Measurements from ENCODE around the gene HEXIM2. TPM values are rescaled to one million over a fixed set of nuclear protein-coding genes. Genes with fewer than 3 reads are reported as not detected.

HEXIM2 gene
- total and polyA plus RNA-seq, 3 experiments from 2014 or later: 4.0 to 9.3 (median 7.7) TPM

DNA sequence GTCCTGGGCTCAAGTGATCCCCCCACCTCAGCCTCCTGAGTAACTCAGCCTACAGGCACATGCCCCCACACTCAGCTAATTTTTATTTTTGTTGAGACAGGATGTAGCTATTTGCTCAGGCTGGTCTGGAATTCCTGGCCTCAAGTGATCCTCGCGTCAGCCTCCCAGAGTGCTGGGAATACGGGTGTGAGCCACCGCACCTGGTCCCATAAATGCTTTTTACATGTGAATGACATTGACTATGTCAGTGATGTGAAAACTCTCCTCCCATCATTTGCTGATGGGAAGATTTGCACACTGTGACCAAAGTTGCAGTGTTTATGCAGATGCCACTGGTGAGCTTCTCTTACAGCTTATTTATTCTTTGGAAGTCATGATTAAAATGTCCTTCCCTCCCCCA is 44.3 kb upstream of the HEXIM2 start:
- Mint-ChIP-seq H3K27me3 (peaks cover 0 to 3% of the 10 kb centered on the region in 2 donors), H3K4me3 (no peak overlapping the region), H3K27ac (no peak overlapping the region), H3K9me3 (no peaks in the 10 kb centered on the region), H3K4me1 (no peaks in the 10 kb centered on the region), H3K36me3 (no peaks in the 10 kb centered on the region)
- CTCF ChIA-PET: interaction anchor here (1.2 to 1.7 kb wide), 2 partner anchors 18 kb away, joined by 4 to 5 read pairs; partner anchors contain the start of gene ACBD4
- no peaks in the 10 kb centered on the region for H3K36me3 ChIP-seq (ENCODE audit: insufficient read depth, low read length)
- no peak overlapping the region for H3K4me3 ChIP-seq (ENCODE audit: low read length)
- no peaks in the 10 kb centered on the region for H3K4me1 ChIP-seq (ENCODE audit: insufficient read depth, low read length)
- no peaks in the 10 kb centered on the region for H3K9me3 ChIP-seq (ENCODE audit: low read length)
- no peak for DNase-seq
- H3K27ac ChIP-seq (ENCODE audit: low read depth, low read length): no peak overlapping the region
- POLR2A ChIA-PET: no interaction called here
- H3K27me3 ChIP-seq (ENCODE audit: insufficient read depth, low read length, poor library complexity, severe bottlenecking): no peaks in the 10 kb centered on the region

- no peaks in the 10 kb centered on the region for H3K9me3 Mint-ChIP-seq
- no peak overlapping the region for H3K27ac Mint-ChIP-seq
- no peaks in the 10 kb centered on the region for H3K36me3 Mint-ChIP-seq
- no peaks in the 10 kb centered on the region for H3K4me1 ChIP-seq (ENCODE audit: insufficient read depth, low read length)
- POLR2A ChIA-PET: interaction anchor here (0.5 kb wide), 1 partner anchor 234 kb away, joined by 3 read pairs; no protein-coding TSS in a partner anchor
- CTCF ChIA-PET: interaction anchor here (0.7 to 1.7 kb wide), 3 partner anchors 18 to 30 kb away, joined by 3 to 5 read pairs (median 4); partner anchors contain the start of genes ACBD4 and HEXIM1
- peaks cover 0 to 3% of the 10 kb centered on the region in 2 donors for H3K27me3 Mint-ChIP-seq
- H3K27me3 ChIP-seq (ENCODE audit: insufficient read depth, low read length, poor library complexity, severe bottlenecking): no peaks in the 10 kb centered on the region
- H3K27ac ChIP-seq (ENCODE audit: low read depth, low read length): no peak overlapping the region
- H3K4me3 Mint-ChIP-seq: no peak overlapping the region
- H3K9me3 ChIP-seq (ENCODE audit: low read length): no peaks in the 10 kb centered on the region
- H3K4me1 Mint-ChIP-seq: no peaks in the 10 kb centered on the region
- no peak for DNase-seq
- H3K36me3 ChIP-seq (ENCODE audit: insufficient read depth, low read length): no peaks in the 10 kb centered on the region
- H3K4me3 ChIP-seq (ENCODE audit: low read length): no peak overlapping the region
Observed at GRCh38 chr17:45117848-45118646, 43.6 kb upstream of the HEXIM2 start.

GRCh38 chr17:45118691-45119090 is 43.0 kb upstream of the HEXIM2 start:
- Histone ChIP-seq H3K36me3 (ENCODE audit: insufficient read depth, low read length) (no peaks in the 10 kb centered on the region), H3K27me3 (ENCODE audit: insufficient read depth, low read length, poor library complexity, severe bottlenecking) (no peaks in the 10 kb centered on the region), H3K9me3 (ENCODE audit: low read length) (no peaks in the 10 kb centered on the region), H3K27ac (ENCODE audit: low read depth, low read length) (no peak overlapping the region), H3K4me3 (ENCODE audit: low read length) (no peak overlapping the region), H3K4me1 (ENCODE audit: insufficient read depth, low read length) (no peaks in the 10 kb centered on the region)
- ChIA-PET POLR2A (no interaction called here), CTCF (interaction anchor here (0.6 to 1.9 kb wide), 3 partner anchors 29 to 114 kb away, joined by 3 to 4 read pairs (median 3); partner anchors contain the start of gene HEXIM1)
- no peak overlapping the region for H3K4me3 Mint-ChIP-seq
- peaks cover 0 to 3% of the 10 kb centered on the region in 2 donors for H3K27me3 Mint-ChIP-seq
- no peaks in the 10 kb centered on the region for H3K9me3 Mint-ChIP-seq
- no peak overlapping the region for H3K27ac Mint-ChIP-seq
- H3K36me3 Mint-ChIP-seq: no peaks in the 10 kb centered on the region
- H3K4me1 Mint-ChIP-seq: peaks cover 0 to 3% (median 0%) of the 10 kb centered on the region in 3 donors
- no peak for DNase-seq

GRCh38 chr17:45119964-45120363 is 41.7 kb upstream of the HEXIM2 start:
- Mint-ChIP-seq H3K27me3 (peaks cover 0 to 3% of the 10 kb centered on the region in 2 donors), H3K4me3 (no peak overlapping the region), H3K36me3 (no peaks in the 10 kb centered on the region), H3K4me1 (peaks cover 0 to 3% (median 0%) of the 10 kb centered on the region in 3 donors), H3K27ac (no peak overlapping the region), H3K9me3 (no peaks in the 10 kb centered on the region)
- ChIA-PET POLR2A (no interaction called here), CTCF (interaction anchor here (1.9 to 2.3 kb wide), 2 partner anchors 15 to 78 kb away, joined by 4 to 11 read pairs; partner anchors contain the start of gene ACBD4)
- no peak for DNase-seq
- Histone ChIP-seq H3K36me3 (ENCODE audit: insufficient read depth, low read length) (no peaks in the 10 kb centered on the region), H3K9me3 (ENCODE audit: low read length) (no peaks in the 10 kb centered on the region), H3K27ac (ENCODE audit: low read depth, low read length) (no peak overlapping the region), H3K4me1 (ENCODE audit: insufficient read depth, low read length) (no peaks in the 10 kb centered on the region), H3K4me3 (ENCODE audit: low read length) (no peak overlapping the region), H3K27me3 (ENCODE audit: insufficient read depth, low read length, poor library complexity, severe bottlenecking) (no peaks in the 10 kb centered on the region)

- H3K36me3 Mint-ChIP-seq: no peaks in the 10 kb centered on the region
- H3K9me3 ChIP-seq (ENCODE audit: low read length): no peaks in the 10 kb centered on the region
- H3K27ac Mint-ChIP-seq: peak overlapping the region in 1 of 8 donors; percentile 70
- H3K27me3 Mint-ChIP-seq: peaks cover 0 to 3% of the 10 kb centered on the region in 2 donors
- ChIA-PET POLR2A (no interaction called here), CTCF (interaction anchor here (1.9 to 2.3 kb wide), 2 partner anchors 15 to 77 kb away, joined by 4 to 11 read pairs; partner anchors contain the start of gene ACBD4)
- no peak overlapping the region for H3K4me3 ChIP-seq (ENCODE audit: low read length)
- H3K36me3 ChIP-seq (ENCODE audit: insufficient read depth, low read length): no peaks in the 10 kb centered on the region
- DNase-seq: no peak
- no peaks in the 10 kb centered on the region for H3K27me3 ChIP-seq (ENCODE audit: insufficient read depth, low read length, poor library complexity, severe bottlenecking)
- no peaks in the 10 kb centered on the region for H3K9me3 Mint-ChIP-seq
- no peaks in the 10 kb centered on the region for H3K4me1 ChIP-seq (ENCODE audit: insufficient read depth, low read length)
- no peak overlapping the region for H3K4me3 Mint-ChIP-seq
- H3K4me1 Mint-ChIP-seq: peaks cover 0 to 3% (median 0%) of the 10 kb centered on the region in 3 donors
- no peak overlapping the region for H3K27ac ChIP-seq (ENCODE audit: low read depth, low read length)
Observed at GRCh38 chr17:45120558-45120957, 41.1 kb upstream of the HEXIM2 start.

- Mint-ChIP-seq H3K4me1 (peaks cover 0 to 3% (median 0%) of the 10 kb centered on the region in 3 donors), H3K27ac (no peak overlapping the region), H3K36me3 (no peaks in the 10 kb centered on the region), H3K27me3 (peaks cover 0 to 3% of the 10 kb centered on the region in 2 donors), H3K4me3 (no peak overlapping the region), H3K9me3 (no peaks in the 10 kb centered on the region)
- no peak for DNase-seq
- Histone ChIP-seq H3K4me1 (ENCODE audit: insufficient read depth, low read length) (no peaks in the 10 kb centered on the region), H3K9me3 (ENCODE audit: low read length) (no peaks in the 10 kb centered on the region), H3K4me3 (ENCODE audit: low read length) (no peak overlapping the region), H3K27ac (ENCODE audit: low read depth, low read length) (no peak overlapping the region), H3K36me3 (ENCODE audit: insufficient read depth, low read length) (no peaks in the 10 kb centered on the region), H3K27me3 (ENCODE audit: insufficient read depth, low read length, poor library complexity, severe bottlenecking) (no peaks in the 10 kb centered on the region)
- ChIA-PET POLR2A (no interaction called here), CTCF (interaction anchor here (2.3 kb wide), 1 partner anchor 14 kb away, joined by 11 read pairs; the partner anchor contains the start of gene ACBD4)
Observed at GRCh38 chr17:45121055-45121454, 40.6 kb upstream of the HEXIM2 start.

- Mint-ChIP-seq H3K9me3 (no peaks in the 10 kb centered on the region), H3K4me1 (peaks cover 0 to 3% (median 0%) of the 10 kb centered on the region in 3 donors), H3K27me3 (peaks cover 0 to 3% of the 10 kb centered on the region in 2 donors), H3K4me3 (no peak overlapping the region), H3K36me3 (no peaks in the 10 kb centered on the region), H3K27ac (peak overlapping the region in 2 of 8 donors; percentile 25 to 58)
- Histone ChIP-seq H3K27me3 (ENCODE audit: insufficient read depth, low read length, poor library complexity, severe bottlenecking) (no peaks in the 10 kb centered on the region), H3K4me3 (ENCODE audit: low read length) (no peak overlapping the region), H3K27ac (ENCODE audit: low read depth, low read length) (no peak overlapping the region), H3K9me3 (ENCODE audit: low read length) (no peaks in the 10 kb centered on the region), H3K36me3 (ENCODE audit: insufficient read depth, low read length) (no peaks in the 10 kb centered on the region), H3K4me1 (ENCODE audit: insufficient read depth, low read length) (no peaks in the 10 kb centered on the region)
- no peak for DNase-seq
- ChIA-PET CTCF (interaction anchor here (1.9 kb wide), 1 partner anchor 12 kb away, joined by 10 read pairs; the partner anchor contains the start of gene ACBD4), POLR2A (no interaction called here)
Observed at GRCh38 chr17:45123076-45123770, 38.5 kb upstream of the HEXIM2 start.
